HEK293T (cell line): ENCODE results near the gene NFKBIA.
A peak's percentile ranks its signal among the peaks of the same experiment; 100 is the strongest.
"Not testable (repeated sequence)": the region's sequence is repeated elsewhere in the genome, so short reads cannot be mapped to it uniquely, and the experiment has no call there.

ENCODE experiments used
- CTCF ChIA-PET: fragments of 350-600 bp; formaldehyde crosslinking; extraction: SDS; loops from one replicate; lab custom pipeline; 2021; ENCODE audit warnings: antibody characterized with exemption, inconsistent platforms; lab: Yijun Ruan, JAX
- POLR2A ChIA-PET: fragments of 350-600 bp; formaldehyde crosslinking; extraction: SDS; loops from one replicate; lab custom pipeline; 2020; ENCODE audit warnings: antibody characterized with exemption, inconsistent platforms; lab: Yijun Ruan, JAX
- DNase-seq: peaks from one replicate; pipeline ENCODE4 v3.0.0; 2012; ENCODE audit warnings: mixed read lengths; ENCODE audit errors: extremely low spot score
- ARNT ChIP-seq: fragments of 450-650 bp; IDR thresholded peaks from 2 replicates; pipeline ENCODE4 v1.6.1; 2017; ENCODE audit warnings: mild to moderate bottlenecking
- BHLHE40 ChIP-seq: fragments of 450-650 bp; IDR thresholded peaks from 2 replicates; pipeline ENCODE4 v1.6.1; 2016; ENCODE audit warnings: mild to moderate bottlenecking, moderate library complexity, borderline replicate concordance
- CTBP1 ChIP-seq: fragments of 450-650 bp; IDR thresholded peaks from 2 replicates; pipeline ENCODE4 v1.6.1; 2016; ENCODE audit warnings: borderline replicate concordance
- ELF4 ChIP-seq: fragments of 450-650 bp; IDR thresholded peaks from 2 replicates; pipeline ENCODE4 v1.6.1; 2017; ENCODE audit warnings: antibody characterized with exemption
- FOXA1 ChIP-seq: fragments of 450-650 bp; IDR thresholded peaks from 2 replicates; pipeline ENCODE4 v1.6.1; 2016; ENCODE audit warnings: mild to moderate bottlenecking
- FOXK2 ChIP-seq: fragments of 450-650 bp; IDR thresholded peaks from 2 replicates; pipeline ENCODE4 v1.6.1; 2016; ENCODE audit warnings: mild to moderate bottlenecking
- FOXM1 ChIP-seq: fragments of 450-650 bp; IDR thresholded peaks from 2 replicates; pipeline ENCODE4 v1.6.1; 2017; ENCODE audit warnings: mild to moderate bottlenecking, borderline replicate concordance
- HDGF ChIP-seq: fragments of 450-650 bp; IDR thresholded peaks from 2 replicates; pipeline ENCODE4 v1.6.1; 2017; ENCODE audit warnings: antibody characterized with exemption, borderline replicate concordance
- L3MBTL2 ChIP-seq: fragments of 450-650 bp; conservative IDR thresholded peaks from 2 replicates; pipeline ENCODE4 v1.6.1; 2016; ENCODE audit warnings: mild to moderate bottlenecking
- LEF1 ChIP-seq: fragments of 450-650 bp; IDR thresholded peaks from 2 replicates; pipeline ENCODE4 v1.6.1; 2017; ENCODE audit warnings: mild to moderate bottlenecking, borderline replicate concordance
- NFRKB ChIP-seq: fragments of 450-650 bp; IDR thresholded peaks from 2 replicates; pipeline ENCODE4 v1.6.1; 2016; ENCODE audit warnings: mild to moderate bottlenecking, moderate library complexity
- SP1 ChIP-seq: fragments of 450-650 bp; IDR thresholded peaks from 2 replicates; pipeline ENCODE4 v1.6.1; 2017
- SUZ12 ChIP-seq: fragments of 450-650 bp; IDR thresholded peaks from 2 replicates; pipeline ENCODE4 v1.6.1; 2016; ENCODE audit warnings: mild to moderate bottlenecking
- TARDBP ChIP-seq: fragments of 450-650 bp; IDR thresholded peaks from 2 replicates; pipeline ENCODE4 v1.6.1; 2016
- ZNF384 ChIP-seq: fragments of 450-650 bp; IDR thresholded peaks from 2 replicates; pipeline ENCODE4 v1.6.1; 2016
- TF ChIP-seq, protein P1 (sequence below): fragments of 450-650 bp; IDR thresholded peaks from 2 replicates; pipeline ENCODE4 v1.6.1; 2016

The NFKBIA gene

GRCh38 chr14:35404449-35405303 is at the start of gene NFKBIA:
NFKBIA (minus strand) TSS chr14:35404749; CDS start chr14:35404644, 105 bp downstream.
- ChIA-PET CTCF (interaction anchor here (0.6 to 1.3 kb wide), 9 partner anchors 17 to 850 kb away, joined by 3 to 5 read pairs (median 3); no protein-coding TSS in a partner anchor), POLR2A (interaction anchor here (0.8 to 4.5 kb wide), 27 partner anchors 11 to 850 kb away, joined by 3 to 45 read pairs (median 4); partner anchors contain the start of genes FAM177A1, PPP2R3C and PSMA6)
- TF ChIP-seq SP1 (no peak), L3MBTL2 (no peak), FOXA1 (no peak), FOXM1 (peak; percentile 46; the same call in 1 of the 2 replicates)
- DNase-seq, result peak; percentile 81

DNA sequence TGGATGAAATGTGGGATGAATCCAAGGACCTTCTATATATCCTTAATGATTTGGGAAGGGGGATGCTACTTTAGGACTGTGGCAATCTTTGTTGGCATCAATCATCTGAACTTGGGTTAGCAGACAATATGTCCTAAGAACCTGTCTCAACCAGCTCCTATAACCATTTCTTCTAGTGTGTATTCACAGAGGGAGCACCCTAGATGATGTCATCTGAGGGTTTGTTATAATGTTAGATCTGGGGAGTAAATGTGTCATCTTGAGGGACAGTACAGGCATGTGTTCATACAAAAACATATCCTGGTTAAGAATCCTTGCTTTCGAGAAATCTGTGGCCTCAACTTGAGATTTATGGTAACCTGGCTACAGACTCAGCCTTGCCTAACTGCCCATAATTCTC is 41.9 kb upstream of the NFKBIA start:
- ChIA-PET POLR2A (no interaction called here), CTCF (no interaction called here)
- DNase-seq, result no peak
- TF ChIP-seq LEF1 (no peak), SUZ12 (no peak), BHLHE40 (no peak), TARDBP (no peak), FOXK2 (no peak), NFRKB (no peak), FOXA1 (no peak), FOXM1 (no peak), ELF4 (no peak), SP1 (no peak), CTBP1 (no peak)
- TF ChIP-seq, protein P1, sequence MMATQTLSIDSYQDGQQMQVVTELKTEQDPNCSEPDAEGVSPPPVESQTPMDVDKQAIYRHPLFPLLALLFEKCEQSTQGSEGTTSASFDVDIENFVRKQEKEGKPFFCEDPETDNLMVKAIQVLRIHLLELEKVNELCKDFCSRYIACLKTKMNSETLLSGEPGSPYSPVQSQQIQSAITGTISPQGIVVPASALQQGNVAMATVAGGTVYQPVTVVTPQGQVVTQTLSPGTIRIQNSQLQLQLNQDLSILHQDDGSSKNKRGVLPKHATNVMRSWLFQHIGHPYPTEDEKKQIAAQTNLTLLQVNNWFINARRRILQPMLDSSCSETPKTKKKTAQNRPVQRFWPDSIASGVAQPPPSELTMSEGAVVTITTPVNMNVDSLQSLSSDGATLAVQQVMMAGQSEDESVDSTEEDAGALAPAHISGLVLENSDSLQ, result no peak

- DNase-seq, result no peak
- TF ChIP-seq, protein P1, result no peak
- TF ChIP-seq TARDBP (no peak), FOXA1 (no peak), LEF1 (no peak), ARNT (no peak), NFRKB (no peak), SP1 (no peak), ELF4 (no peak), ZNF384 (no peak), L3MBTL2 (no peak), BHLHE40 (no peak), SUZ12 (no peak), FOXK2 (no peak), CTBP1 (no peak)
- ChIA-PET CTCF (interaction anchor here (0.5 kb wide), 1 partner anchor 370 kb away, joined by 3 read pairs; no protein-coding TSS in a partner anchor), POLR2A (no interaction called here)
Observed at GRCh38 chr14:35444104-35444503, 39.6 kb upstream of the NFKBIA start.

DNA sequence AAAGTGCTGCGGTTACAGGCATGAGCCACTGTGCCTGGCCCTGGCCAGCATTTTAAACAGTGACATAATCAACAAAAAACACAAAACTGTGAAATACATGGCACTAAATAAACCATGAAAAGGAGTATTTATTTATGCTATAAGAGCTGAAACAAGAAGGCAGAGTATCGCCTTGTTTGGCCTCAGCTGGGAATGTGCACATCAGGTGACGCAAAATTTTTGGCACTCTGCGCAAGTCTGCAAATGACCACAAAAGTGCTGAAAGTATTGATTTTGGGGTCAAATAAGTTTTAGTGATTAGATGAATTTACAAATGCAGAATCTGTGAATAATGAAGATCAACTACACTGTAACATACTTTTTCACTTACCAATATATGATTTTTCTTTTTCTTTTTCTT is 36.6 kb upstream of the NFKBIA start:
- no peak for TF ChIP-seq FOXM1
- TF ChIP-seq ZNF384, result no peak
- TF ChIP-seq LEF1, result no peak
- TF ChIP-seq SP1, result no peak
- TF ChIP-seq, protein P1, result no peak
- TF ChIP-seq SUZ12, result no peak
- TF ChIP-seq NFRKB, result no peak
- TF ChIP-seq HDGF, result no peak
- TF ChIP-seq CTBP1, result no peak
- no peak for TF ChIP-seq BHLHE40
- TF ChIP-seq FOXA1, result no peak
- TF ChIP-seq ARNT, result no peak
- no peak for TF ChIP-seq FOXK2
- TF ChIP-seq TARDBP, result no peak
- TF ChIP-seq L3MBTL2, result no peak
- TF ChIP-seq ELF4, result no peak
- DNase-seq, result no peak
- ChIA-PET CTCF (no interaction called here), POLR2A (no interaction called here)

DNA sequence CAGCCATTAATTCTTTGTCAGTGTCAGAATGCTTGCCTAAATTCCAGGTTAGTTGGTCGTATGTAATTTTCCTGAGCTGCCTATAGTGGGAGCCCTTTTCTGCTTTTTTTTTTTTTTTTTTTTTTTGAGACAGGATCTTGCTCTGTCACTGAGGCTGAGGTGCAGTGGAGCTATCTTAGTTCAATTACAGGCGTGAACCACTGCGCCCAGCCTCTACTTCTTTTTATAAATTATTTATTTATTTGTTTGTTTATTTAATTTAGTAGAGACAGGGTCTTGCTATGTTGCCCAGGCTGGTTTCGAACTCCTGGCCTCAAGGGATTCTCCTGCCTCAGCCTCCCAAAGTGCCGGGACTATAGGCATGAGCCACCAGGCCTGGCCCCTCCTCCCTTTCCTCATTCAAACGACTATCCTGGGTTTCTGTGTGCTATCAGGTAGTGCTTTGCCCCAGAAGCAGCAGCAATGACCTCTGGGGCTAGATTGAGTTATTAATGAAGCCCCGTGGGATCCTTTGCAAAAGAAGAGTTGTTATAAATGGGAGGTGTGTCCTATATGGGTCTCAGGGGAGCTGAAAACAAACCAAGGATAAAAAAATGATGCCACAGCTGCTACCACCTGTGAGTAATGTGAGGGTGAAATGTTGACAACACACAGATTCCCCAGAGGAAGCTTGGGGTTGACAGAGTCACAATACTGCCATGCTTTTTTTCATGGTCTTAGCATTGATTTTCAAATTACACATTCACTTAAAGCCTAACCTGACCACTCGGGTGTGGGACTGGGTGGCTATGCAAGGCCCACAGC is 34.6 kb upstream of the NFKBIA start:
- DNase-seq, result peak; percentile 37
- POLR2A ChIA-PET, result no interaction called here
- TF ChIP-seq LEF1, result no peak
- TF ChIP-seq SUZ12, result no peak
- peak; percentile 98 for TF ChIP-seq ZNF384
- CTCF ChIA-PET, result interaction anchor here (0.6 to 1.3 kb wide), 12 partner anchors 11 to 527 kb away, joined by 3 to 8 read pairs (median 4); no protein-coding TSS in a partner anchor

- CTCF ChIA-PET, result interaction anchor here (0.6 to 1.3 kb wide), 10 partner anchors 11 to 528 kb away, joined by 3 to 8 read pairs (median 3); no protein-coding TSS in a partner anchor
- POLR2A ChIA-PET, result not testable (repeated sequence)
Observed at GRCh38 chr14:35438492-35438891, 33.9 kb upstream of the NFKBIA start.

More at GRCh38 chr14:35438492-35438891, 33.9 kb upstream of the NFKBIA start:
- not testable (repeated sequence) for DNase-seq
